Naive thymus-derived CD8-positive, alpha-beta T cell (primary cell): ENCODE data around the gene MUC5B. TPM values are rescaled to one million over a fixed set of nuclear protein-coding genes. Genes with fewer than 3 reads are reported as not detected.
"Not testable (repeated sequence)": the region's sequence is repeated elsewhere in the genome, so short reads cannot be mapped to it uniquely, and the experiment has no call there.

Experiments
- ATAC-seq, 2 donors: fragments of 150-1000 bp; cut with Tn5 transposase in 1 of 2; sonication (Bioruptor Pico), chemical (Tn5 transposase) in 1 of 2; 1 replicate in 1 of 2; 2 replicates in 1 of 2; pipeline ENCODE4 v1.10.0; 2021; ENCODE audit warnings: mild to moderate bottlenecking in 2 of 2, moderate library complexity in 2 of 2
- POLR2A ChIA-PET: fragments of 350-600 bp; sonication (Branson Sonifier 250); formaldehyde crosslinking; loops from one replicate; lab custom pipeline; 2021; ENCODE audit warnings: antibody characterized with exemption; lab: Charles Lee
- DNase-seq, 10 donors: peaks; one replicate each; pipeline versions ENCODE4 v3.0.0 to v3.0.0-alpha.2; 2020 to 2022
- H3K27ac Mint-ChIP-seq, 10 donors: one replicate each; pipeline ENCODE4 v1.8.0; 2020 to 2022; ENCODE audit warnings: mild to moderate bottlenecking in 10 of 10, mixed read lengths in 10 of 10, moderate library complexity in 4 of 10, inconsistent platforms in 1 of 10
- H3K27me3 Mint-ChIP-seq, 5 donors: one replicate each; pipeline ENCODE4 v1.8.0; 2021 to 2022; ENCODE audit warnings: mixed read lengths in 5 of 5
- H3K36me3 Mint-ChIP-seq, 3 donors: one replicate each; pipeline ENCODE4 v1.8.0; 2020 to 2022; ENCODE audit warnings: mixed read lengths in 3 of 3, mild to moderate bottlenecking in 2 of 3, inconsistent platforms in 1 of 3
- H3K4me1 Mint-ChIP-seq, 4 donors: one replicate each; pipeline ENCODE4 v1.8.0; 2021 to 2022; ENCODE audit warnings: mixed read lengths in 4 of 4
- H3K4me3 Mint-ChIP-seq, 10 donors: one replicate each; pipeline ENCODE4 v1.8.0; 2020 to 2022; ENCODE audit warnings: mild to moderate bottlenecking in 10 of 10, mixed read lengths in 10 of 10, moderate library complexity in 6 of 10, inconsistent platforms in 1 of 10
- H3K9me3 Mint-ChIP-seq, 9 donors: one replicate each; pipeline ENCODE4 v1.8.0; 2020 to 2022; ENCODE audit warnings: mixed read lengths in 9 of 9, mild to moderate bottlenecking in 3 of 9, inconsistent platforms in 1 of 9, moderate library complexity in 1 of 9
- polyA plus RNA-seq, 3 donors: library from polyadenylated mRNA; unstranded; fragments of 300-500 nt; fragmentation: Illumina TruSeq; gene quantifications; one replicate each; pipeline ENCODE4 v1.2.3, GENCODE V29; 2021
- total RNA-seq, 8 experiments: library from RNA in 2 of 8; stranded (reverse) in 2 of 8; gene quantifications; one replicate each; pipeline ENCODE4 v1.2.3 and lab custom pipeline; 2021 to 2026

Gene MUC5B
- total and polyA plus RNA-seq, 5 experiments from 2014 or later, result not detected

GRCh38 chr11:1236316-1237127, 13.7 kb downstream of the MUC5B start:
- Mint-ChIP-seq H3K4me1 (no peaks in the 10 kb centered on the region), H3K27ac (no peak overlapping the region), H3K4me3 (no peak overlapping the region), H3K27me3 (no peaks in the 10 kb centered on the region), H3K36me3 (no peaks in the 10 kb centered on the region), H3K9me3 (no peaks in the 10 kb centered on the region)
- POLR2A ChIA-PET, result no interaction called here
- ATAC-seq, result no peak
- DNase-seq, result peak in 1 of 10 donors; percentile 63

- H3K27ac Mint-ChIP-seq, result no peak overlapping the region
These were observed 14.3 kb downstream of the MUC5B start for GRCh38 chr11:1237128-1237580.

GRCh38 chr11:1237851-1238250, 15.0 kb downstream of the MUC5B start:
- POLR2A ChIA-PET, result no interaction called here
- no peaks in the 10 kb centered on the region for H3K4me1 Mint-ChIP-seq
- no peak overlapping the region for H3K27ac Mint-ChIP-seq
- ATAC-seq (no peak), DNase-seq (no peak)
- no peaks in the 10 kb centered on the region for H3K27me3 Mint-ChIP-seq
- no peaks in the 10 kb centered on the region for H3K36me3 Mint-ChIP-seq
- H3K9me3 Mint-ChIP-seq, result no peaks in the 10 kb centered on the region
- H3K4me3 Mint-ChIP-seq, result no peak overlapping the region

More at GRCh38 chr11:1237128-1237580, 14.3 kb downstream of the MUC5B start:
- DNase-seq (peak in 1 of 10 donors; percentile 18), ATAC-seq (no peak)
- Mint-ChIP-seq H3K9me3 (no peaks in the 10 kb centered on the region), H3K36me3 (no peaks in the 10 kb centered on the region), H3K4me1 (no peaks in the 10 kb centered on the region), H3K27me3 (no peaks in the 10 kb centered on the region), H3K4me3 (no peak overlapping the region)
- POLR2A ChIA-PET, result no interaction called here

GRCh38 chr11:1238767-1239595, 16.1 kb downstream of the MUC5B start:
- Mint-ChIP-seq H3K27me3 (no peaks in the 10 kb centered on the region), H3K4me3 (no peak overlapping the region), H3K36me3 (no peaks in the 10 kb centered on the region), H3K4me1 (no peaks in the 10 kb centered on the region), H3K9me3 (peaks cover 0 to 1% (median 0%) of the 10 kb centered on the region in 9 donors), H3K27ac (no peak overlapping the region)
- DNase-seq, result no peak
- POLR2A ChIA-PET, result no interaction called here
- no peak for ATAC-seq

- Mint-ChIP-seq H3K27ac (no peak overlapping the region), H3K4me3 (no peak overlapping the region), H3K36me3 (no peaks in the 10 kb centered on the region), H3K4me1 (no peaks in the 10 kb centered on the region), H3K9me3 (peaks cover 0 to 1% (median 0%) of the 10 kb centered on the region in 9 donors), H3K27me3 (no peaks in the 10 kb centered on the region)
- POLR2A ChIA-PET, result no interaction called here
- ATAC-seq, result no peak
- DNase-seq, result no peak
These were observed 16.8 kb downstream of the MUC5B start for GRCh38 chr11:1239596-1240205.

- no peak overlapping the region for H3K4me3 Mint-ChIP-seq
- H3K27me3 Mint-ChIP-seq, result no peaks in the 10 kb centered on the region
- ATAC-seq (no peak), DNase-seq (no peak)
- no peaks in the 10 kb centered on the region for H3K36me3 Mint-ChIP-seq
- POLR2A ChIA-PET, result no interaction called here
- H3K9me3 Mint-ChIP-seq, result peaks cover 0 to 1% (median 0%) of the 10 kb centered on the region in 9 donors
- H3K4me1 Mint-ChIP-seq, result no peaks in the 10 kb centered on the region
- no peak overlapping the region for H3K27ac Mint-ChIP-seq
These were observed 17.9 kb downstream of the MUC5B start for GRCh38 chr11:1240771-1241170.

- no peak overlapping the region for H3K27ac Mint-ChIP-seq
- H3K27me3 Mint-ChIP-seq, result no peaks in the 10 kb centered on the region
- H3K4me1 Mint-ChIP-seq, result no peaks in the 10 kb centered on the region
- peaks cover 0 to 1% (median 0%) of the 10 kb centered on the region in 9 donors for H3K9me3 Mint-ChIP-seq
- ATAC-seq (no peak), DNase-seq (no peak)
- no peaks in the 10 kb centered on the region for H3K36me3 Mint-ChIP-seq
- POLR2A ChIA-PET, result no interaction called here
- H3K4me3 Mint-ChIP-seq, result no peak overlapping the region
These were observed 18.8 kb downstream of the MUC5B start for GRCh38 chr11:1241706-1242105.

GRCh38 chr11:1242289-1242688, 19.4 kb downstream of the MUC5B start:
- no peaks in the 10 kb centered on the region for H3K4me1 Mint-ChIP-seq
- POLR2A ChIA-PET, result no interaction called here
- H3K9me3 Mint-ChIP-seq, result peaks cover 0 to 1% (median 0%) of the 10 kb centered on the region in 9 donors
- no peak for ATAC-seq
- no peaks in the 10 kb centered on the region for H3K36me3 Mint-ChIP-seq
- H3K4me3 Mint-ChIP-seq, result no peak overlapping the region
- H3K27me3 Mint-ChIP-seq, result no peaks in the 10 kb centered on the region
- peak overlapping the region in 2 of 10 donors; percentile 89 for H3K27ac Mint-ChIP-seq
- no peak for DNase-seq

- POLR2A ChIA-PET, result not testable (repeated sequence)
These were observed 19.9 kb downstream of the MUC5B start for GRCh38 chr11:1242751-1243150.

GRCh38 chr11:1243521-1243920, 20.7 kb downstream of the MUC5B start:
- not testable (repeated sequence) for H3K27ac Mint-ChIP-seq, H3K4me1 Mint-ChIP-seq

More at GRCh38 chr11:1242751-1243150, 19.9 kb downstream of the MUC5B start:
- H3K27me3 Mint-ChIP-seq, H3K4me3 Mint-ChIP-seq, H3K36me3 Mint-ChIP-seq, H3K9me3 Mint-ChIP-seq, H3K4me1 Mint-ChIP-seq, DNase-seq, ATAC-seq: not testable (repeated sequence)
- H3K27ac Mint-ChIP-seq, result peak overlapping the region in 1 of 10 donors; percentile 24

GRCh38 chr11:1244557-1244956, 21.7 kb downstream of the MUC5B start:
- H3K36me3 Mint-ChIP-seq, POLR2A ChIA-PET: not testable (repeated sequence)

More at GRCh38 chr11:1243521-1243920, 20.7 kb downstream of the MUC5B start:
- H3K27me3 Mint-ChIP-seq, H3K4me3 Mint-ChIP-seq, ATAC-seq, POLR2A ChIA-PET, H3K36me3 Mint-ChIP-seq, H3K9me3 Mint-ChIP-seq, DNase-seq: not testable (repeated sequence)

GRCh38 chr11:1245717-1246116, 22.9 kb downstream of the MUC5B start:
- H3K36me3 Mint-ChIP-seq, H3K9me3 Mint-ChIP-seq, H3K27me3 Mint-ChIP-seq, ATAC-seq, POLR2A ChIA-PET, DNase-seq, H3K27ac Mint-ChIP-seq, H3K4me3 Mint-ChIP-seq, H3K4me1 Mint-ChIP-seq: not testable (repeated sequence)

More at GRCh38 chr11:1244557-1244956, 21.7 kb downstream of the MUC5B start:
- H3K4me1 Mint-ChIP-seq, H3K9me3 Mint-ChIP-seq, H3K4me3 Mint-ChIP-seq, H3K27me3 Mint-ChIP-seq, ATAC-seq, DNase-seq, H3K27ac Mint-ChIP-seq: not testable (repeated sequence)

- H3K9me3 Mint-ChIP-seq, H3K36me3 Mint-ChIP-seq, H3K27ac Mint-ChIP-seq, H3K27me3 Mint-ChIP-seq, POLR2A ChIA-PET, H3K4me3 Mint-ChIP-seq, ATAC-seq, DNase-seq, H3K4me1 Mint-ChIP-seq: not testable (repeated sequence)
These were observed 23.4 kb downstream of the MUC5B start for GRCh38 chr11:1246301-1246700.
